Smooth muscle cell (in vitro differentiated cells): Measurements from ENCODE around the gene ANO7. TPM values are rescaled to one million over a fixed set of nuclear protein-coding genes. Genes with fewer than 3 reads are reported as not detected.
A peak's percentile ranks its signal among the peaks of the same experiment; 100 is the strongest.

Source experiments
- DNase-seq: peaks from one replicate; lab custom pipeline; 2025; ENCODE audit not compliant: unreplicated experiment; lab: John Stamatoyannopoulos, UW
- H2AFZ ChIP-seq: fragments of 200-600 bp; sonication (generic); 2 replicates; pipeline ENCODE4 v1.6.0; 2016; ENCODE audit warnings: antibody characterized with exemption, low read depth, mild to moderate bottlenecking
- H3F3A ChIP-seq: fragments of 200-600 bp; sonication (generic); 2 replicates; pipeline ENCODE4 v1.6.0; 2017; ENCODE audit warnings: antibody characterized with exemption, low read depth
- H3K27ac ChIP-seq: fragments of 200-600 bp; sonication (generic); 2 replicates; pipeline ENCODE4 v1.5.1; 2016; ENCODE audit warnings: low read depth, mild to moderate bottlenecking
- H3K27me3 ChIP-seq: fragments of 200-600 bp; sonication (generic); 2 replicates; pipeline ENCODE4 v1.6.1; 2016; ENCODE audit warnings: low read depth, mild to moderate bottlenecking
- H3K36me3 ChIP-seq: fragments of 200-600 bp; sonication (generic); 2 replicates; pipeline ENCODE4 v1.5.1; 2016; ENCODE audit warnings: low read depth
- H3K4me1 ChIP-seq: fragments of 200-600 bp; sonication (generic); 2 replicates; pipeline ENCODE4 v1.5.1; 2016; ENCODE audit warnings: low read depth
- H3K4me2 ChIP-seq: fragments of 200-600 bp; sonication (generic); 2 replicates; pipeline ENCODE4 v1.6.0; 2016; ENCODE audit warnings: mild to moderate bottlenecking
- H3K4me3 ChIP-seq: fragments of 200-600 bp; sonication (generic); 2 replicates; pipeline ENCODE4 v1.5.1; 2016; ENCODE audit warnings: mild to moderate bottlenecking
- H3K79me2 ChIP-seq: fragments of 200-600 bp; sonication (generic); 2 replicates; pipeline ENCODE4 v1.6.0; 2016; ENCODE audit warnings: low read depth, mild to moderate bottlenecking
- H3K9ac ChIP-seq: fragments of 200-600 bp; sonication (generic); 2 replicates; pipeline ENCODE4 v1.6.0; 2016; ENCODE audit warnings: low read depth
- H3K9me3 ChIP-seq: fragments of 200-600 bp; sonication (generic); replicated peaks from 2 replicates; pipeline ENCODE4 v1.5.1; 2016; ENCODE audit warnings: low read depth
- H4K20me1 ChIP-seq: fragments of 200-600 bp; sonication (generic); 2 replicates; pipeline ENCODE4 v1.6.0; 2016; ENCODE audit warnings: low read depth
- CTCF ChIP-seq: fragments of 200-600 bp; sonication (generic); IDR thresholded peaks from 2 replicates; pipeline ENCODE4 v1.5.1; 2017; ENCODE audit warnings: borderline replicate concordance, mild to moderate bottlenecking, antibody characterized with exemption; ENCODE audit not compliant: insufficient read depth, poor library complexity, severe bottlenecking
- WGBS: methylation state at CpG from one replicate; pipeline ENCODE4 v1.1.7; 2016; ENCODE audit warnings: low lambda C conversion rate; 5-methylcytosine and 5-hydroxymethylcytosine counted together
- polyA plus RNA-seq: library from polyadenylated mRNA; unstranded; fragments of >200 nt; fragmentation: Nextera tagmentation; extraction: Ambion mirVana; gene quantifications from 2 replicates; pipeline ENCODE4 v1.2.1, GENCODE V29; 2016
- total RNA-seq: library from RNA; depleted of rRNA; stranded (reverse); fragments of >200 nt; gene quantifications from 2 replicates; pipeline ENCODE4 v1.2.3, GENCODE V29; 2014

Gene ANO7
- total and polyA plus RNA-seq, 2 experiments from 2014 or later = 1.3 to 1.4 TPM

GRCh38 chr2:241214209-241214608, 25.7 kb downstream of the ANO7 start:
- Histone ChIP-seq H3K4me1 (peaks cover 4% of the 10 kb centered on the region), H3K79me2 (no peaks in the 10 kb centered on the region), H3F3A (no peaks in the 10 kb centered on the region), H3K4me2 (no peak overlapping the region), H3K9ac (no peak overlapping the region), H4K20me1 (no peaks in the 10 kb centered on the region), H3K36me3 (no peaks in the 10 kb centered on the region), H3K9me3 (no peaks in the 10 kb centered on the region), H2AFZ (no peak overlapping the region), H3K4me3 (no peak overlapping the region), H3K27ac (no peak overlapping the region), H3K27me3 (no peaks in the 10 kb centered on the region)
- no peak for TF ChIP-seq CTCF
- no peak for DNase-seq
- 84% methylated on average over 10 of the region's 10 CpGs for WGBS

GRCh38 chr2:241214766-241215165, 26.3 kb downstream of the ANO7 start:
- no peaks in the 10 kb centered on the region for H3K9me3 ChIP-seq
- no peak overlapping the region for H3K4me2 ChIP-seq
- no peaks in the 10 kb centered on the region for H3K79me2 ChIP-seq
- H3K27ac ChIP-seq = no peak overlapping the region
- H3K4me1 ChIP-seq = peaks cover 5% of the 10 kb centered on the region
- no peaks in the 10 kb centered on the region for H3K27me3 ChIP-seq
- H3F3A ChIP-seq = no peaks in the 10 kb centered on the region
- H3K36me3 ChIP-seq = no peaks in the 10 kb centered on the region
- no peak overlapping the region for H2AFZ ChIP-seq
- H4K20me1 ChIP-seq = no peaks in the 10 kb centered on the region
- 95% methylated on average over 12 of the region's 12 CpGs for WGBS
- TF ChIP-seq CTCF = no peak
- no peak for DNase-seq
- H3K4me3 ChIP-seq = no peak overlapping the region
- H3K9ac ChIP-seq = no peak overlapping the region

DNA sequence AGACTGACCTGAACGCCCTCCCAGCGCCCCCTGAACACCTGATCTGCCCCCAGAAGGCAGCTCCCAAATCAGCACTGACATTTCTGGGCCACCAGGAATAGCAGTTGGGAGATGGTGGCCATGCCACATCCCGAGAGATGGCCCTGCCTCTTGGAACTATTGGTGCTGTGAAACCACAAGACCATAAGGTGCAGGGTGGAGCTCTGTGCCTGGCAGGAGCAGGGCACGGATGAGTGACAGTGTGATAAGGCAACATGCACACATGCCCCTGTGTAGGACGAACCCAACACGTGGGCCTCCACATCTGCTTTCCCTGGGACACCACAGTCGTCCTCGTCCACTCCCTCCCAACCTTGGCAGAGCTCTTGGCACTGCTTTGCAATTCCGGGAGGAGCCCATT, 26.9 kb downstream of the ANO7 start:
- 81% methylated on average over 9 of the region's 9 CpGs for WGBS
- no peak for DNase-seq
- no peak for TF ChIP-seq CTCF
- no peaks in the 10 kb centered on the region for H3F3A ChIP-seq
- H3K4me1 ChIP-seq = peaks cover 5% of the 10 kb centered on the region
- H3K79me2 ChIP-seq = peaks cover 5% of the 10 kb centered on the region
- H4K20me1 ChIP-seq = no peaks in the 10 kb centered on the region
- H3K4me3 ChIP-seq = no peak overlapping the region
- H3K9ac ChIP-seq = no peak overlapping the region
- H2AFZ ChIP-seq = no peak overlapping the region
- no peaks in the 10 kb centered on the region for H3K27me3 ChIP-seq
- no peaks in the 10 kb centered on the region for H3K36me3 ChIP-seq
- H3K9me3 ChIP-seq = no peaks in the 10 kb centered on the region
- H3K27ac ChIP-seq = no peak overlapping the region
- H3K4me2 ChIP-seq = no peak overlapping the region

- H3K9ac ChIP-seq = no peak overlapping the region
Observed at GRCh38 chr2:241216211-241216761, 27.8 kb downstream of the ANO7 start.

More at GRCh38 chr2:241216211-241216761, 27.8 kb downstream of the ANO7 start:
- H3K4me3 ChIP-seq = no peak overlapping the region
- WGBS = 52% methylated on average over 14 of the region's 14 CpGs
- no peaks in the 10 kb centered on the region for H3K9me3 ChIP-seq
- H3K36me3 ChIP-seq = no peaks in the 10 kb centered on the region
- H3F3A ChIP-seq = no peaks in the 10 kb centered on the region
- peak overlapping the region; percentile 12 for H3K4me2 ChIP-seq
- no peak overlapping the region for H2AFZ ChIP-seq
- no peak for TF ChIP-seq CTCF
- H4K20me1 ChIP-seq = peaks cover 2% of the 10 kb centered on the region
- peaks cover 5% of the 10 kb centered on the region for H3K4me1 ChIP-seq
- H3K27ac ChIP-seq = no peak overlapping the region
- H3K79me2 ChIP-seq = peaks cover 7% of the 10 kb centered on the region
- no peaks in the 10 kb centered on the region for H3K27me3 ChIP-seq
- DNase-seq = no peak
